ENCODE measurements around the gene CARD11.
A peak's percentile ranks its signal among the peaks of the same experiment; 100 is the strongest.
"Not testable (repeated sequence)": the region's sequence is repeated elsewhere in the genome, so short reads cannot be mapped to it uniquely, and the experiment has no call there.

CARD11 gene

GRCh38 chr7:2959828-2960599, 83.7 kb downstream of the CARD11 start:
- DNase-seq: no peak

- DNase-seq: no peak
Observed at GRCh38 chr7:2959103-2959680, 84.5 kb downstream of the CARD11 start.

GRCh38 chr7:2958416-2959102, 85.1 kb downstream of the CARD11 start:
- DNase-seq: no peak

GRCh38 chr7:2957369-2957727, 86.3 kb downstream of the CARD11 start:
- not testable (repeated sequence) for DNase-seq

GRCh38 chr7:2956526-2957368, 86.9 kb downstream of the CARD11 start:
- DNase-seq: peak; percentile 87 to 88

- no peak for DNase-seq
Observed at GRCh38 chr7:2956076-2956475, 87.6 kb downstream of the CARD11 start.

GRCh38 chr7:2955269-2955668, 88.4 kb downstream of the CARD11 start:
- no peak for DNase-seq

GRCh38 chr7:2954433-2954853, 89.2 kb downstream of the CARD11 start:
- DNase-seq: peak; percentile 41 to 74

GRCh38 chr7:2953588-2954407, 89.9 kb downstream of the CARD11 start:
- no peak for DNase-seq

- DNase-seq: peak in 1 of 2 donors; percentile 50
Observed at GRCh38 chr7:2953099-2953498, 90.6 kb downstream of the CARD11 start.

GRCh38 chr7:2952316-2952715, 91.4 kb downstream of the CARD11 start:
- no peak for DNase-seq

- peak; percentile 38 to 76 for DNase-seq
Observed at GRCh38 chr7:2950578-2950977, 93.1 kb downstream of the CARD11 start.

- DNase-seq: no peak
Observed at GRCh38 chr7:2948749-2949148, 94.9 kb downstream of the CARD11 start.

GRCh38 chr7:2947058-2947780, 96.4 kb downstream of the CARD11 start:
- no peak for DNase-seq

GRCh38 chr7:2945171-2945570, 98.5 kb downstream of the CARD11 start:
- DNase-seq: no peak

- peak; percentile 64 to 66 for DNase-seq
Observed at GRCh38 chr7:2944739-2945138, 98.9 kb downstream of the CARD11 start.

GRCh38 chr7:2943851-2944601, 99.6 kb downstream of the CARD11 start:
- DNase-seq: no peak

GRCh38 chr7:2941216-2941859, 102.3 kb downstream of the CARD11 start:
- peak; percentile 63 to 79 for DNase-seq

GRCh38 chr7:2940466-2940865, 103.2 kb downstream of the CARD11 start:
- DNase-seq: no peak
